Measurements from ENCODE around the gene JMJD6.

The JMJD6 gene

DNA sequence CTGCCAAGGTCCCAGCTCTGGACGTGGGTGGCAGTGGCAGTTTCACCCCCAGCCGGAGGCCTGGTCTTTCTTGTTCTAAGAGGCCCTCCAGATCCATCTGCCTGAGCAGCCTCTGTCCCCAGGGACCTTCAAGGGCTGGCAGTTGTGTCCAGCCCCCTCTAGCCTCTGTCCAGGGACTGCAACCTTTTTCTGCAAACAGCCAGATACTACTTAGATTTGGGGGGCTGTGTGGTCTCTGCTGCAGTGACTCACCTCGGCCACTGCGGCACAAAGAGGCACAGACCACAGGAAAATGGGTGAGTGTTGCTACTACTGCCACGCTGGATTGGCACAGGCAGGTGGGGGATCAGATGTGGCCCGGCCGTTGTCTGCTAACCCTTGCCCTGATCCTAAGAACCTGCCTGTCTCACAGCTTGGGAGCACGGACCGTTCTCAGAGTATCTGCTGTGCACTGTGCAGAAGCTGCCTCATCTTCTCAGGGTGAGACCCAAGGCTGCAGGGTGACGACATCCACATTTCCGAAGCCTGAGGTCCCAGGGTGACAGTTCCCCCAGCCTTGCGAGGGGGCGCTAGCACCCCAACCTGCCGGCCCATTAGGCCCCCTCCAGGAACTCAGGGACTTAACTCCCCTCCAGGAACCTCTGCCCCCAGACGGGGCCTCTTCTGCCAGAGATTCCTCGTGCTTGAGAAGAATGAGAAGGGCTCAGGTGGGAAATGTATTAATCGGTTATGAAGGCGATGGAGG lies 43.2 kb downstream of the JMJD6 start:
- peak; percentile 79 for TF ChIP-seq CTCF (IDR thresholded peaks at IDR 0.05; ENCODE audit: low read depth, low read length)
- Histone ChIP-seq H3K36me3 (peaks cover 62% of the 10 kb centered on the region), H3K9me3 (ENCODE audit: severe bottlenecking) (no peaks in the 10 kb centered on the region), H3K27ac (peak overlapping the region; percentile 15; the same call in 1 of the 2 replicates), H3K27me3 (ENCODE audit: insufficient read depth, low read depth, severe bottlenecking) (no peaks in the 10 kb centered on the region), H3K4me3 (ENCODE audit: low read depth, low read length) (no peak overlapping the region)
- peak; percentile 62 for DNase-seq

- Histone ChIP-seq H3K27me3 (ENCODE audit: insufficient read depth, low read depth, severe bottlenecking) (no peaks in the 10 kb centered on the region), H3K4me3 (ENCODE audit: low read depth, low read length) (no peak overlapping the region), H3K27ac (peak overlapping the region; percentile 57), H3K36me3 (peaks cover 58% of the 10 kb centered on the region), H3K9me3 (ENCODE audit: severe bottlenecking) (no peaks in the 10 kb centered on the region)
- TF ChIP-seq CTCF (IDR thresholded peaks at IDR 0.05; ENCODE audit: low read depth, low read length) = no peak
- DNase-seq = no peak
Observed at GRCh38 chr17:76682296-76682695, 44.1 kb downstream of the JMJD6 start.

DNA sequence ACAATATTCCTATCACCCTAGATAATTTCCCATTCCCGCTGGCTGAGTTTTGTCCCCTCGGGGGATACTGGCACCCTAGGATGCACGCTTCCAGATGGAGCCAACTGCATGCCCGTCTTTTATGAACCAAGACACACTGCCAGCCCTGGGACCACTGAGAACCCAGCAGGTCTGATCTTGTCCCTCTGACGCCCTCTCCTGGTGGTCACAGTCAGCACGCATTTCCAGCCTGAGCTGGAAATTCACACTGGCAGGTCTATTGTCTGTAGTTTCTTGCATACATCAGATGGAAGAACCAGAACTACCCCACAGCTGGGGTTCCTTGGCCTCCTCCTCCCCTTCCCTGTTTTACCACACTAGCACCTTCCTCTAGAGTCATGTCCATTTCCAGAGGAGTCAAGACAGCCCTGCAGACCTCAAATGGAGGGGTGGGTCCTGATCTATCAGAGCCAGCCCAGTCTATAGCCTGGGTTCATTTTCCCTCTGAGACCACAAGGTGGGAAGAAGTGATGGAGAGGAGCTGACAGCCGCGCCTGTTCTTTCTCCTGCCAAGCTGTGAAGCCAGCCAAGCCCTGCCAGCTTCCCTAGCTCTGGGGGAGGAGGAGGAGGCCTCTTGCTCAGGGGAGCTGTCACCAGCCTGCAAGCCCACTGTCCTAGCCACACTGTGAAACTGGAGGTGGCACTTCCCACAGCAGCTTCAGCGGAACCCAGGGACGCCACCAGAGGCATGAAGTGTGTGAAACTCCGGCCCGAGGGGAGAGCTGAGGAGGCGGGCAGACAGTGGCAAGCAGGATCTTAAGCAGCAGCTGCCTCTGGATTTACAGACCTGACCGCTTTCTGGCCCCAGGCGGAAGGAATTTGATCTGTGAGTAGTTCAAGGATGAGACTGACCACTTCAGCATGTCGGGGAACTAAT lies 44.9 kb downstream of the JMJD6 start:
- no peaks in the 10 kb centered on the region for H3K27me3 ChIP-seq (ENCODE audit: insufficient read depth, low read depth, severe bottlenecking)
- H3K27ac ChIP-seq = peak overlapping the region; percentile 57
- DNase-seq = peak; percentile 90
- peaks cover 63% of the 10 kb centered on the region for H3K36me3 ChIP-seq
- peak; percentile 97 for TF ChIP-seq CTCF (IDR thresholded peaks at IDR 0.05; ENCODE audit: low read depth, low read length)
- no peak overlapping the region for H3K4me3 ChIP-seq (ENCODE audit: low read depth, low read length)
- H3K9me3 ChIP-seq (ENCODE audit: severe bottlenecking) = no peaks in the 10 kb centered on the region

DNA sequence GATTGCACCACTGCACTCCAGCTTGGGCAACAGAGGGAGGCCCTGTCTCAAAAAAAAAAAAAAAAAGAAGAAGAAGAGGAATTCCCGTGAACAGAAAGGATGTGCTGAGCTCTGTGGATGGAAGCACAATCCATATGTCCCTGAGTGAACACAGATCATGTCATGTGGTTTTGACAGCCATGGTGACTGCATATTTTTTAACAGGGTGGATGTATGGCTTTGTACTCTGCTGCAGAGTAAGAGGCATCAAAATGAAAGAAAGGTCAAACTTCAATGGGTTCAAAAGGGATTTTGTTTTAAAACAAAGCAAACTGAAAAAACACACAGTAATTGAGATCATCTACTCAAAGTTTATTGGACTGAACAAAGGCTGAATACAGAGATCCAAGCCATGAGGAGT lies 47.2 kb downstream of the JMJD6 start:
- no peak overlapping the region for H3K4me3 ChIP-seq (ENCODE audit: low read depth, low read length)
- DNase-seq = no peak
- no peak overlapping the region for H3K27ac ChIP-seq
- H3K36me3 ChIP-seq = peaks cover 49% of the 10 kb centered on the region
- TF ChIP-seq CTCF (IDR thresholded peaks at IDR 0.05; ENCODE audit: low read depth, low read length) = no peak
- H3K27me3 ChIP-seq (ENCODE audit: insufficient read depth, low read depth, severe bottlenecking) = no peaks in the 10 kb centered on the region
- no peaks in the 10 kb centered on the region for H3K9me3 ChIP-seq (ENCODE audit: severe bottlenecking)

GRCh38 chr17:76678330-76678729 lies 48.1 kb downstream of the JMJD6 start:
- no peak for DNase-seq
- Histone ChIP-seq H3K27ac (no peak overlapping the region), H3K4me3 (ENCODE audit: low read depth, low read length) (no peak overlapping the region), H3K36me3 (peaks cover 40% of the 10 kb centered on the region), H3K9me3 (ENCODE audit: severe bottlenecking) (no peaks in the 10 kb centered on the region), H3K27me3 (ENCODE audit: insufficient read depth, low read depth, severe bottlenecking) (no peaks in the 10 kb centered on the region)
- no peak for TF ChIP-seq CTCF (IDR thresholded peaks at IDR 0.05; ENCODE audit: low read depth, low read length)

Measured in WERI-Rb-1 (cell line).